ENCODE results near the gene ADAMTSL2. TPM values are rescaled to one million over a fixed set of nuclear protein-coding genes. Genes with fewer than 3 reads are reported as not detected.

The ADAMTSL2 gene
- total and polyA plus RNA-seq, 2 of the 13 experiments (the other 11 are each of a cell fraction or from before 2014, with no cell fraction given) = 1.9 to 3.8 TPM

- ATAC-seq (no peak), FAIRE-seq (no peak), DNase-seq (ENCODE audit: low spot score) (no peak)
- TF ChIP-seq HNRNPK (IDR thresholded peaks at IDR 0.05; ENCODE audit: low read depth, low read length, poor library complexity, severe bottlenecking) (no peak), ETV6 (CRISPR knock-in tag; conservative IDR thresholded peaks at IDR 0.05) (no peak), MNT (IDR thresholded peaks at IDR 0.05) (0 out of 2 replicates have a peak, but pooled peaks have one; percentile 23), ZBTB44 (CRISPR knock-in tag; IDR thresholded peaks at IDR 0.05) (no peak)
- no TSS peak for BruUV-seq (replicated peaks)
- Histone ChIP-seq H3K36me3 (replicated peaks in 1 of 2; ENCODE audit: control insufficient read depth in 1 of 2, insufficient read depth in 2 of 2, low read length in 2 of 2) (no peaks in the 10 kb centered on the region), H3K9me3 (ENCODE audit: low read length) (no peaks in the 10 kb centered on the region), H3K79me2 (ENCODE audit: insufficient read depth, low read length) (no peaks in the 10 kb centered on the region), H3K9ac (ENCODE audit: insufficient read depth, low read depth, low read length) (no peak overlapping the region), H3K4me1 (ENCODE audit: insufficient read depth, low read length) (no peaks in the 10 kb centered on the region), H3K27ac (ENCODE audit: extremely low read length, insufficient read depth, low read length) (no peak overlapping the region), H3K4me3 (replicated peaks in 1 of 3; ENCODE audit: insufficient read depth in 1 of 3, low read depth in 2 of 3, low read length in 3 of 3) (no peak overlapping the region), H2AFZ (ENCODE audit: low read length) (no peak overlapping the region), H3K4me2 (ENCODE audit: low read depth, low read length) (no peak overlapping the region), H4K20me1 (ENCODE audit: insufficient read depth, low read length) (0 out of 2 replicates have a peak, but pooled peaks cover 10% of the 10 kb centered on the region), H3K27me3 (ENCODE audit: control insufficient read depth in 1 of 2, insufficient read depth in 2 of 2, low read length in 2 of 2) (peaks cover 14 to 68% of the 10 kb centered on the region in 2 experiments)
- 20% methylated on average over 4 of the region's 8 CpGs for WGBS (ENCODE audit: low lambda C conversion rate)
- in situ Hi-C loops (cut with HindIII; ENCODE audit: extremely low pct_ligation_motif_present, low pct_unique_long_range_greater_than_20kb) (no loop called here), intact Hi-C loops (cut with micrococcal nuclease; ENCODE audit: unreplicated experiment) (no loop called here)
- POLR2A ChIA-PET = no interaction called here
- CTCF ChIA-PET (ENCODE audit: low intra/inter-chr PET ratio, low total read pairs) = no interaction called here
Measured at GRCh38 chr9:133606708-133607025, 72.2 kb downstream of the ADAMTSL2 start.

GRCh38 chr9:133607381-133607780, 72.9 kb downstream of the ADAMTSL2 start:
- Histone ChIP-seq H3K4me3 (replicated peaks in 1 of 3; ENCODE audit: insufficient read depth in 1 of 3, low read depth in 2 of 3, low read length in 3 of 3) (no peak overlapping the region), H3K9ac (ENCODE audit: insufficient read depth, low read depth, low read length) (no peak overlapping the region), H3K79me2 (ENCODE audit: insufficient read depth, low read length) (no peaks in the 10 kb centered on the region), H3K9me3 (ENCODE audit: low read length) (no peaks in the 10 kb centered on the region), H3K36me3 (replicated peaks in 1 of 2; ENCODE audit: control insufficient read depth in 1 of 2, insufficient read depth in 2 of 2, low read length in 2 of 2) (no peaks in the 10 kb centered on the region), H2AFZ (ENCODE audit: low read length) (no peak overlapping the region), H3K4me1 (ENCODE audit: insufficient read depth, low read length) (no peaks in the 10 kb centered on the region), H3K27me3 (ENCODE audit: control insufficient read depth in 1 of 2, insufficient read depth in 2 of 2, low read length in 2 of 2) (peaks cover 12 to 74% of the 10 kb centered on the region in 2 experiments), H3K27ac (ENCODE audit: extremely low read length, insufficient read depth, low read length) (no peak overlapping the region), H3K4me2 (ENCODE audit: low read depth, low read length) (no peak overlapping the region), H4K20me1 (ENCODE audit: insufficient read depth, low read length) (0 out of 2 replicates have a peak, but pooled peaks cover 10% of the 10 kb centered on the region)
- intact Hi-C loops (cut with micrococcal nuclease; ENCODE audit: unreplicated experiment) (no loop called here), in situ Hi-C loops (cut with HindIII; ENCODE audit: extremely low pct_ligation_motif_present, low pct_unique_long_range_greater_than_20kb) (no loop called here)
- BruUV-seq (replicated peaks) = no TSS peak
- CTCF ChIA-PET (ENCODE audit: low intra/inter-chr PET ratio, low total read pairs) = no interaction called here
- FAIRE-seq (no peak), ATAC-seq (no peak), DNase-seq (ENCODE audit: low spot score) (no peak)
- POLR2A ChIA-PET = no interaction called here
- 0% methylated on average over 3 of the region's 7 CpGs for WGBS (ENCODE audit: low lambda C conversion rate)
- TF ChIP-seq HIVEP1 (CRISPR knock-in tag; IDR thresholded peaks at IDR 0.05) (no peak), THAP11 (CRISPR knock-in tag; IDR thresholded peaks at IDR 0.05) (no peak), ZC3H4 (CRISPR knock-in tag; IDR thresholded peaks at IDR 0.05; ENCODE audit: borderline replicate concordance) (no peak), ZNF460 (CRISPR knock-in tag; IDR thresholded peaks at IDR 0.05; ENCODE audit: borderline replicate concordance) (no peak), REPIN1 (CRISPR knock-in tag; IDR thresholded peaks at IDR 0.05; ENCODE audit: borderline replicate concordance, low read depth) (no peak), MEIS2 (CRISPR knock-in tag; IDR thresholded peaks at IDR 0.05) (no peak), BHLHE40 (IDR thresholded peaks at IDR 0.05; ENCODE audit: low read length) (no peak), ZNF652 (CRISPR knock-in tag; IDR thresholded peaks at IDR 0.05; ENCODE audit: borderline replicate concordance, low read depth) (no peak), ZNF451 (CRISPR knock-in tag; IDR thresholded peaks at IDR 0.05) (no peak), ZNF550 (CRISPR knock-in tag; IDR thresholded peaks at IDR 0.05; ENCODE audit: borderline replicate concordance) (no peak), NCOA5 (CRISPR knock-in tag; IDR thresholded peaks at IDR 0.05) (no peak)
